Subcutaneous adipose tissue (tissue), 4 donors: Measurements from ENCODE around the gene APP. TPM values are rescaled to one million over a fixed set of nuclear protein-coding genes. Genes with fewer than 3 reads are reported as not detected.

Source experiments
- total RNA-seq, 4 donors: library from RNA; depleted of rRNA; stranded (reverse); fragments of >200 nt; gene quantifications; one replicate each; pipeline ENCODE4 v1.1.0, GENCODE V29; 2016
- TF ChIP-seq, protein P1 (sequence below): fragments of 450-650 bp; IDR thresholded peaks from one replicate; pipeline ENCODE4 v1.5.1; 2016; ENCODE audit warnings: low read depth, mild to moderate bottlenecking, control low read depth, antibody characterized with exemption, moderate library complexity

APP gene
- total RNA-seq, 4 donors from 2014 or later, result 210 to 257 (median 218) TPM

DNA sequence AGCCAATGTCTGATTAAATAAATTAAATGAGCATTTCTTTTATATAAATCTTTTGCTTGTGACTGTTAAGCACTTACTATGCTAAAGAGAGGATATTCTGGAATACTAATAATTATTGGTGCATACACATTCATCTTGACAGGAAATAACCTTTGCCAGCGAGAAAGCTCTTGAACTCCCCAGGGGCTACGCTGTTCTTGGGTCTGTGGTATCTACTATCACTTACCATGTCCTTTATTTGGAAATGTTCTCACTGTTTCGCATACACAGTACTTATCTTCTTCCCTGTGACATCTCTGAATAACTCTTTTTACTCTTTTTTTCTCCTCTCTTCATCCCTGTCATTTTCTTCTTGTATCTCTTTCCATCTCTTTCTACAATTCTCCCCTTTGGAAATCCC is 257.1 kb downstream of the APP start:
- TF ChIP-seq, protein P1, sequence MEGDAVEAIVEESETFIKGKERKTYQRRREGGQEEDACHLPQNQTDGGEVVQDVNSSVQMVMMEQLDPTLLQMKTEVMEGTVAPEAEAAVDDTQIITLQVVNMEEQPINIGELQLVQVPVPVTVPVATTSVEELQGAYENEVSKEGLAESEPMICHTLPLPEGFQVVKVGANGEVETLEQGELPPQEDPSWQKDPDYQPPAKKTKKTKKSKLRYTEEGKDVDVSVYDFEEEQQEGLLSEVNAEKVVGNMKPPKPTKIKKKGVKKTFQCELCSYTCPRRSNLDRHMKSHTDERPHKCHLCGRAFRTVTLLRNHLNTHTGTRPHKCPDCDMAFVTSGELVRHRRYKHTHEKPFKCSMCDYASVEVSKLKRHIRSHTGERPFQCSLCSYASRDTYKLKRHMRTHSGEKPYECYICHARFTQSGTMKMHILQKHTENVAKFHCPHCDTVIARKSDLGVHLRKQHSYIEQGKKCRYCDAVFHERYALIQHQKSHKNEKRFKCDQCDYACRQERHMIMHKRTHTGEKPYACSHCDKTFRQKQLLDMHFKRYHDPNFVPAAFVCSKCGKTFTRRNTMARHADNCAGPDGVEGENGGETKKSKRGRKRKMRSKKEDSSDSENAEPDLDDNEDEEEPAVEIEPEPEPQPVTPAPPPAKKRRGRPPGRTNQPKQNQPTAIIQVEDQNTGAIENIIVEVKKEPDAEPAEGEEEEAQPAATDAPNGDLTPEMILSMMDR, result no peak

DNA sequence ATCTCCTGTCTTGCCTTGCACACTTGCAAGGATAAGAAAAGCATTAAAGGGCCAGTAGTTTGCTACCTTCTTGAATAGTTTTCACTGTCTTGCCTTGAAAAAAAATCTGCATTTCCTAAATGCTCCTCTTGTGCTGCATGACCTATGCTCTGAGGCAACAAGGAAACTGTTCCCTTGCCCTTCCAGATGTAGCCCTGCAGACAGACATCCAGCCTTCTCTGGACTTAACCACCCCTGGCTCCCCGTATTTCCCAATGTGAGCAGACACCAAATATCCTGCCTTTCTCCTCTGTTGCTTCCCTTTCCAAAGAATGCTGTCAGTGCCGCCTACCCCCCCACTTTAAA is 258.2 kb downstream of the APP start:
- TF ChIP-seq, protein P1, result no peak

DNA sequence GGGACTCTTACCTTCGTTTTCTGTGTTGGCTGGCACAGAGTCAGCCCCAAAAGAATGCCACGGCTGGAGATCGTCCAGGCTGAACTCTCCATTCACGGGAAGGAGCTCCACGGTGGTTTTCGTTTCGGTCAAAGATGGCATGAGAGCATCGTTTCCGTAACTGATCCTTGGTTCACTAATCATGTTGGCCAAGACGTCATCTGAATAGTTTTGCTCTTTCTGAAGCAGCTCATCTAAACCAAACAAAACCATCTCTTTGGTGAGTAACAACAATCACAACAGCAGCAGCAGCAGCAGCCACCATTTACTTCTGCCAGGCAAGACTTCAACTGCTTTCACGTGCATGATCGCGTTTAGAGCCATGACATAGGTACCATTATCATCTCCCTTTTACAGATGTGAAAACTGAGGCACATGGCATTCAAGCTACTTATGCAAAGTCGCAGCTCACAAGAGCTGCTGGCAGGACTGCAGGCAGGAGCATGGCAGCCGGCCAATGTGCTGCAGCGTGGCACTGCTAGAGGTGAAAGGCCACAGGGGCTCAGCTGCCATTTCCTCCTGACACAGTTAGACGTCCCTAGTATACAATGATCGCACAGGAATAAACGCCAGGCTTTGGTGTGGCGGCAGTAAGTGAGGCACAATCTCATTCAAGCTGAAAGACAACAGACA is 258.7 kb downstream of the APP start:
- TF ChIP-seq, protein P1, result no peak

- TF ChIP-seq, protein P1, result no peak
Observed at GRCh38 chr21:25910809-25911208, 259.8 kb downstream of the APP start.

GRCh38 chr21:25909341-25909740 is 261.2 kb downstream of the APP start:
- TF ChIP-seq, protein P1, result no peak

GRCh38 chr21:25908495-25908894 is 262.1 kb downstream of the APP start:
- TF ChIP-seq, protein P1, result no peak

- TF ChIP-seq, protein P1, result no peak
Observed at GRCh38 chr21:25907573-25908275, 262.8 kb downstream of the APP start.
